HEK293 (cell line): ENCODE data around the gene FLT3LG.

ENCODE experiments used
- CTCF ChIP-seq: fragments of 450-650 bp; formaldehyde crosslinking; IDR thresholded peaks from 2 replicates; pipeline ENCODE4 v1.5.1; 2016; ENCODE audit warnings: missing biosample characterization, missing genetic modification characterization
- ZNF10 ChIP-seq: fragments of 450-650 bp; formaldehyde crosslinking; IDR thresholded peaks from 2 replicates; pipeline ENCODE4 v1.5.1; 2017; ENCODE audit warnings: missing biosample characterization, missing genetic modification characterization
- ZNF18 ChIP-seq: fragments of 450-650 bp; formaldehyde crosslinking; IDR thresholded peaks from 2 replicates; pipeline ENCODE4 v1.5.1; 2016; ENCODE audit warnings: missing biosample characterization, missing genetic modification characterization
- ZNF302 ChIP-seq: fragments of 450-650 bp; formaldehyde crosslinking; IDR thresholded peaks from 2 replicates; pipeline ENCODE4 v1.5.1; 2016; ENCODE audit warnings: missing biosample characterization, missing genetic modification characterization, low read depth
- ZSCAN30 ChIP-seq: fragments of 450-650 bp; IDR thresholded peaks from 2 replicates; pipeline ENCODE4 v1.5.1; 2018; ENCODE audit warnings: missing biosample characterization, mild to moderate bottlenecking, missing genetic modification characterization, moderate library complexity
- TF ChIP-seq, protein P1 (sequence below): fragments of 450-650 bp; formaldehyde crosslinking; IDR thresholded peaks from 2 replicates; pipeline ENCODE4 v1.5.1; 2016; ENCODE audit warnings: missing biosample characterization, missing genetic modification characterization

DNA sequence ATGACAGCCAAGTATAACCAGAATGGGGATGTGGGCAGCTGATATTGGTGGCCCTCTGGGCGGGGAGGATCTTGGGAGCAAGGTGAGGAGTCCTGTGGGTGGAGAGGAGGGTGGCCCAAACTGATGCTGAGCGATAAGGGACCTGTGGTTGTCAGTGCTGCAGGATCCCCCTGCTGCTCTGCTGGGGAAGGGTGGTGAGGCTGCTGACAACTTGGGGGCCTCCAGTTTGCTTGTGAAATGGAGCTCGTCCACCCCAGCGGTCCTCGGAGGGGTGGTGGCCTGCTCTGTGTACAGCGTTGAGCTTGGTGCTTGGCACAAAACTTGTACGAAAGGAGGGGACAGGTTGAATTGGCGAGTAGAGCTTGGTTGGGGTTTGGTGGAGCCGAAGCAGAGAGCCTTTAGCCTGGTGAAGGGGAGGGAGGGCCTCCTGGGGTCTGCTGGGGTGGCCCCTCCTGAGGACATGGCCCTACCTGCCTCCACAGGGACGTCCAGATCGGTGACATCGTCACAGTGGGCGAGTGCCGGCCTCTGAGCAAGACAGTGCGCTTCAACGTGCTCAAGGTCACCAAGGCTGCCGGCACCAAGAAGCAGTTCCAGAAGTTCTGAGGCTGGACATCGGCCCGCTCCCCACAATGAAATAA lies 25.1 kb downstream of the FLT3LG start:
- TF ChIP-seq CTCF (no peak), ZNF302 (tag by site-specific recombination) (no peak), ZNF18 (no peak), ZNF10 (tag by site-specific recombination) (no peak), ZSCAN30 (tag by site-specific recombination) (no peak)
- TF ChIP-seq, protein P1, sequence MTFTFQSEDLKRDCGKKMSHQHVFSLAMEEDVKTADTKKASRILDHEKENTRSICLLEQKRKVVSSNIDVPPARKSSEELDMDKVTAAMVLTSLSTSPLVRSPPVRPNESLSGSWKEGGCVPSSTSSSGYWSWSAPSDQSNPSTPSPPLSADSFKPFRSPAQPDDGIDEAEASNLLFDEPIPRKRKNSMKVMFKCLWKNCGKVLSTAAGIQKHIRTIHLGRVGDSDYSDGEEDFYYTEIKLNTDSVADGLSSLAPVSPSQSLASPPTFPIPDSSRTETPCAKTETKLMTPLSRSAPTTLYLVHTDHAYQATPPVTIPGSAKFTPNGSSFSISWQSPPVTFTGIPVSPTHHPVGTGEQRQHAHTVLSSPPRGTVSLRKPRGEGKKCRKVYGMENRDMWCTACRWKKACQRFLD (tag by site-specific recombination): no peak
